HK-2 (cell line): Measurements from ENCODE around the gene FANK1.
"Not testable (repeated sequence)": the region's sequence is repeated elsewhere in the genome, so short reads cannot be mapped to it uniquely, and the experiment has no call there.

ENCODE experiments used
- DNase-seq: peaks from one replicate; pipeline ENCODE4 v3.0.0-alpha.2; 2018; ENCODE audit not compliant: unreplicated experiment

FANK1 gene

DNA sequence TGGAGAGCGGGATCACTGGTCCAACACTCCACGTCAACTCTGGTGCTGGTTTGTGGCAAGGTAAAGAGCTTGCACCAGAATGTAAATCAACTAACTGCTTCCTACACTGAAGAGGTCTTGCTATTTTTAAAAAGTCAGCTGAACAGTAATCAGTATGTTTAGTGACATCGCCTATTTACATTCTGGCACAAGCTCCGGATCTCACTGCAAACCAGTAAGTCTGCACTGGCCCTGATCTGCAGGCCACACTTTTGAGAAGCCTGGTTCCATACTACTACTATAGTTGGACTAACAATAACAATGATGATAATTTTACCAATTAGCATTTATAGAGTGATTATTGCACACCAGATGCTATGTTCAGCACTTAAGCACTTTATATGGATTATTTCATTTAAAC is 6.9 kb upstream of the FANK1 start:
- not testable (repeated sequence) for DNase-seq

DNA sequence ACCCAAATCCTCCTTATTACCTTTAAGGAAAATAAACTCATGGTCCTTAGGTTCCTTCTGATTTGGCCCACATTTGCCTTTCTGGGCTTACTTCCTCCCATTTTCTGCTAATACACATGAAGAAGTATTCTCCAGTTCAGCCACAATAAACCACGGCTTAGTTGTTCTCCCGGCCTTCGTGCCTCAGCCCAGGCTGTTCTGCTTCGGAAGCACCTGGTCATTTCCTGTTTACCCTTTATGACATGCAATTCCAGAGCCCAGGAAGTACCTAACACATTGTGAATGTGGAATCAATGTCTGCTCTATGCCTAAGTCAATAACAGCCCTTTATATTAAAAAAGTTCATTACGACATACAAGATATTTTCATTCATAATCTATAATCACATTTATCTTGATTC is 4.0 kb upstream of the FANK1 start:
- DNase-seq, result not testable (repeated sequence)

DNA sequence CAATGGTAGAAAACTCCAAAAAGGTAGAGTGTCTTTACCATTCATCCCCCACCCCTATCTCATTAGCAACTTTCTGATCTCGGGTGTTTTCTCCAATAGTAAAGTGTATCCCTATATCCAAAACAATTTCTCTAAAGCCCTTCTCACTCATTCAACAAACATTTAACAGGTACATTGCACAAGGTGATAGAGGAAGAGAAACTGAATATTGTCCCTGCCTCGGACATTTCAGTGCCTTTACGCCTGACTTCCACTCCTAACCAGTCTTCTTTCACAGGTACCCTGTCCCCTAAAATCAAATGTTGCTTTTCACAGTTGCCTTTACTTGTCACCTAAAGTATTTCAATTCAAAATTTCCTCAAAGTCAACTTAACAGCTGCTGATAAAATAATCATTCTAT is 2.2 kb upstream of the FANK1 start:
- DNase-seq, result not testable (repeated sequence)

DNA sequence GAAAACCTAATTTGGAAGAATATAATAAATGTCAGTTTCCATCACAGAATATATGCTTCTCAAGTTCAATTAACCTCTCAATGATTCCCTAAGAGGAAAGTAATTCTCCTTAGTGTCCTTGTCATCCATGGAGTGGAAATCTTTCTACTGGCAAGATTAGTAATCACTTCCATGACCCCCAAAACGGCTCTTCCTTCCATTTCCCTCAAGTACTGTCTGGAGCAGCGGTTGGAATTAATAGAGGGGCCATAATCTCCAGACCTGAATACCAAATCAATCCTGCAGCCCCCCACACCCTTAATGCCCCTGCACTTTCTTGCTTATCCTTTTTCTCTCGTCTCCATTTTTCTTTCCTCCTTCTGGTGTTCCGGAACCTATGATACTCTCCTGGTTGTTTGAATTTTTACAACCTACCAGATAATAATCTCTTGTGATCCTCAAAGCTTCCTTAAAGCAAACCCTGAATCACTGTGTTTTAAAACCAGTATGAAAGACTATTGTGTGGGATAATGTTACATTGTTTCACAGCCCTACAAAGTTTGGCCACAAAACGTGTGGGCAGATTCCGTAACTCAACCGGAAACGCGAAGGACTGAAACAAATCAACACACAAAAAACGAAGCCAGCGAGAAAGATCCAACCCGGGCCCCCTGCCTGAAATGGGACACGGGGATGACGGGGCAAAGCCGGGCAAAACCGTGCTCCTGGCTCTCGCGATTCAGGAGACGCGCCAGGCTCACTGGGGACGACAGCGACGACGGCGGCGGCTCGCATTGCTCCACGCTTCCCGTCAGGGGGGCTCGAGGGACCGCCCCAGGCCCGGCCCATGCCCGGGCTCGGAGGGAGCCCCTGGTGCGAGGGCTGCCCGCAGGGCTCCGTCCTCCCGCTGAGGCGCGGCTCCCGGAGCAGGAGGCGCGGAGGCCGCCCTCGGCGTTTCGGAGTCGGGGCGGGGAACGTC is 955 bp upstream of the FANK1 start:
- peak; percentile 81 for DNase-seq

DNA sequence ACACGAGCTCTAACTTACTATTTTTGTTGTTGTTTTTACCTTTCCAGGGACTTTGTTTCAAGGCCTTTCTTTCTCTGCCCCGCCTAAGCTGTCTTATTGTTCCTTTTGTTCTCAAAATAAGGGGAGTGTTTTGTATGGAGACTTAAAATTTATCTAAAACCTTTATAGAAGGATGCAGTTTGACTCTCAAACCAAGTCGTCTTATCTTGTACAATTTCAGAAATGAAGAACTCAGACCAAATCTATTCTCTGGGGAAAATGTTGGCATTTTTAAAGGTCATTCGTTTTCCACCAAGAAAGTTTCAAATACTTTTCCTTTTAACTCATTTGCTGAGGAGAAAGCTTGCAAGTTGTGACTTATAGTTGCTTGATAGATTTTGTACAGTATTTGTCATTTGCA is 953 bp downstream of the FANK1 start:
- not testable (repeated sequence) for DNase-seq

DNA sequence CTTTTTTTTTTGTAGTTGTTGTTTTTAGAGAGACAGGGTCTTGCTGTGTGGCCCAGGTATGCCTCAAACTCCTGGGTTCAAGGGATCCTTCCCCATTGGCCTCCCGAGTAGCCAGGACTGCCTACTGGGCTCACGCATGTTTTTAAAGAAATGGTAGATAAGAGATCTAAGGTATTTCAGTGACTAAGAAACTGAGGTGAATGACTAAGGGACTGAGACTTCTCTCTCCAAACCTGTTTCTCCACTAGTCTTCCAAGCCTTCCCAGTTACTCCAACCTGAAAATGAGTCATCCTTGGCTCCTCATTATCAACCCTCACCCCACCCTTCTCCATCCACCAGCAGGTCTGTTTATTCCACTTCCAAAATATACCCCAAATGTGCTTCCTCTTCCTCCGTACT is 4.6 kb downstream of the FANK1 start:
- peak; percentile 18 for DNase-seq

DNA sequence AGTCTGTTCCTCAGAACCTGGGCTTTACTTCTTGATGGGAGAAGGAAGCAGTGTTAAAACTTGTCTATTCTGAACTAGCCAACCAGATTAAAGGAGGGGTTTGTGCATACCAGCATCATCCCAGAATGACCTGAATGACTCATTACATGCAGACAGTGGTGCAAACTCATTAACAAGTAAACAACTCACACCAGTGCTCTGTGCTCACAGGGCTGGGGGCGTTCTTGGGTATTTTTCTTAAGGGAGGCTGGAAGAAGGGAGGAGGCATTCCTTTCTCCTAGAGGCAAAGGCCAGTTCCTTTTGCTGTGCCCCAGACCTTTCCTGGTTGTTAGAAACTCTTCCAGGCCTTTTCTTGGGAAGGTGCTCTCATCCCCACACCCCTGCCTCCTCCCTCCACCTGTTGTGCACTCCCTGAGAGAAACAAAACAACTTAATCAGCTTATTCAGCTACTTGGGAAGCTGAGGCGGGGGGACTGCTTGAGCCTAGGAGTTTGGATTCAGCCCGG is 6.8 kb downstream of the FANK1 start:
- DNase-seq, result not testable (repeated sequence)

DNA sequence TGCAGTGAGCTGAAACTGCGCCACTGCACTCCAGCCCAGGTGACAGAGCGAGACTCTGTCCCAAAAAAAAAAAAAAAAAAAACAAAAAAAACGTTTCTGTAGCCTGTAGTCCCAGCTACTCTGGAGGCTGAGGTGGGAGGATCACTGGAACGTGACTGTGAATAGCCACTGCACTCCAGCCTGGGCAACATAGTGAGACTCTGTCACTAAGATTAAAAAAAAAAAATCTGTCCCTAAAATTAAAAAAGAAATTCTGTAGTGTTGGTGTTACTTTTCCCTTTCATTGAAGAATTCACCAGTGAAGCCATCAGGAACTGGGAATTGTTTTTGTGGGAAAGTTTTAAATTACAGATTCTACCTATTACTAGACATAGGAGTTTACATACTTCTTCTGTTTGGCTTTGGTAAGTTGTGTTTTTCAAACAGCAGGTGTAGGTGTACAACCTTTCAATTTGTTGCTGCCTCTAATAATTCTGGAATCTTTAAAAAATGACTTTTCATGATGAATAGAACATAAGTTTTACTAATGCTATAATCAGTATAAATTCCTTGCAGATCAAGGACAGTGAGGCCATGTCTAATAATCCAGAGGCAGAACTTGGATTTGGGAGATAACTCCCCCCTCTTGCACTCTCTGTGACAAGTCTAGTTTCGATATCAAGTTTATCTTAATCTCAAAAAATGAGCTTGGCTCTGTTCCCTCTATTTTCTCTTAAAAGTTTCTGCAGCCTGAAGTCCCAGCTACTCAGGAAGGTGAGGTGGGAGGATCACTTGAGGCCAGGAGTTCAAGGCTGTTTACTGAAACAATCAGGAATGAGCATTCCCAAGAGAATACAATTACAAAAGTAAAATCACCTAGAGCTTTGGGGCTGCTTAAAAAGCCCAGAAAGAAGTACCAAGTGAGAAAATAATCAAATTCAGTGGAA is 9.0 kb downstream of the FANK1 start:
- not testable (repeated sequence) for DNase-seq

DNA sequence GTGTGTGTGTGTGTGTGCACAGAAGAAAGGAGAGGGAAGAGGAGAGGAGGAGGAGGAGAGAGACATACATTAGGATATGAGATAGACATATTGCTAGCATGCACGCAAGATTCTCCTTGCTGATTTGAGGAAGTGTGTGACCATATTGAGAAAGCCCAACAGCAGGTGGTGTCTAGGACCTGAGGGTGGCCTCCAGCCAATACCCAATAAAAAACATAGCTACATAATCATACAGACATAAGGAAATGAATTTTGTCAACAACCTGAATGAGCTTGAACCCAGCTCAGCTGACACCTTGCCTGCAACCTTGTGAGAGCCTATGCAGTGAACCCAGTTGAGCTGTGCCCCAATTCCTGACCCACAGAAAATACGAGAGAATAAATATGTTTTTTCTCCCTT is 11.2 kb downstream of the FANK1 start:
- not testable (repeated sequence) for DNase-seq

DNA sequence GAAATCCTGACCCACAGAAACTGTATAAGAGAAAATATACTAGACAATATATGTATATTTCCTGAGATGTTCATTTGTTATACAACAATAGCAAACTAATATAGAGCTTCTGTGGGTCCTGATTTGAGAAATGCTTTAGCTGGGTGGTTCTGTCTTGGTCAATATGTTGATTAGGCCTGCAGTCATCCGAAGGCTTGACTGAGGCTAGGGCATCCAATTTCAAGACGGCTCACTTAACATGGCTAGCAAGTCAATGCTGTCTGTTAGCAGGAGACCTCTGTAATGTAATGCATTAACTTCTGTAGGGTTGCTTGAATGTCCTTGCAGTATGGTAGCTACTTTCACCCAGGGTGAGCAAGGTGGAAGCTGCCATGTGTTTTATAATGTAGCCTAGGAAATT is 12.4 kb downstream of the FANK1 start:
- not testable (repeated sequence) for DNase-seq

DNA sequence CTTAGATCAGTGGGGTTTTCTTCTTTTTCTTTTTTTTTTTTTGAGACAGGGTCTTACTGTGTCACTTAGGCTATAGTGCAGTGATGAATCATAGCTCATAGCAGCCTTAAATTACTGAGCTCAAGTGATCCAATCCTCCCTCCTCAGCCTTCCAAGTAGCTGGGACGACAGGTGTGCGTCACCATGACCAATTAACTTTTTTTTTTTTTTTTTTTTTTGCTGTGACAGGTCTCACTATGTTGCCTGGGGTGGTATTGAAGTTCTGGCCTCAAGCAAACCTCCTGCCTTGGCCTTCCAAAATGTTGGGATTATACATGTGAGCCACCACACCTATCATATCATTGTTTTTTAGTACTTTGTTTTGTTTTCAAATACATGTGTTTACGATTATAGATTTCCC is 13.1 kb downstream of the FANK1 start:
- not testable (repeated sequence) for DNase-seq

DNA sequence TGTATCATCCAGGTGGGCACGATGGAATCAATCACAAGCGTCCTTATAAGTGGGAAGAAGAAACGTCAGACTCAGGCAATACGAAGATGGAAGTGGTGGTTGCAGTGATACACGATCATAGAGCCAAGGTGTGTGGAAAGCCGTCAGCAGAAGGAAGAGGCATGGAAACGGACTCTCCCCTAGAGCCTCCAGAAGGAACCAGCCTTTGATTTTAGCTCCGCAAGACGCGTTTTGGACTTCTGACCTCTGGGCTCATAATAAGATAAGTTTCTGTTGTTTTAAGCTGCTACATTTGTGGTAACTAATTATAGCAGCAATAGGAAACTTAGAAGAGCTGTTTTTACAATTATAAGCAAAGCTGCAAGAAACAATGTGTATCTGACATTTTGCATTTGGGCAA is 14.8 kb downstream of the FANK1 start:
- DNase-seq, result no peak

DNA sequence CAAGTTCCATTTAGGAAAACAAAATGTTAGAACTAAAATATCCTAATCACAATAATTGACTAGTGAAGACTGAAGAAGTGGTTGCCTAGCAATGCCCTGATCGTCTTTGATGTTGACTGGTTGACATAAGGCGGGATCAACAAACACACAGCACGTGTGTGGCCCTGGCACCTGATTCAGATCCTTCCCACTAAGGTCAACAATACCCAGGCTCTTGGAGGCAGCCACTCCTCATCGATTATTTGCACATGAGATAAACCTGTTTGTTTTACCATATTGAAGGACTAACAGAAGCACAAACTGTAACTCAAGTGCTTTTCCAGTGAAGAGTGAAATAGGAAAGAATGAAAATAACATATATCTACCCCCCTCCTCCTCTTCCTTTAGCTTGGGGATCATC is 15.6 kb downstream of the FANK1 start:
- DNase-seq, result no peak

DNA sequence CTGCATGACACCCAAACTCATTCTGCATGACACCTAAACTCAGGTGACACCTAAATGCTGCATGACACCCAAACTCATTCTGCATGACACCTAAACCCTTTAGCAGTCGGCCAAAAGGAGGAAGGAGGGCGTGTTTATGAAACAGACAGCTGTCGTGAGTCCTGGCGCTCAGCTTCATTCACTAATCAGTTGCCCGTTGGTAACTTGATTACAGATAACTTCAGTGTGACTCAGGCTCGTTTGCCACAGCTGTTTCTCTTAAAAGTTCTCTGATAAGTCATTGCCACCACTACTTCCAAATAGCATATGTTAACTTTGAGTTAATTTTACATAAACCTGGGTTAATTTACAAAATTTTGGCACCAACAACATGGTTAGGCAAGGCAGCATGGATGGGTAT is 16.9 kb downstream of the FANK1 start:
- DNase-seq, result not testable (repeated sequence)

DNA sequence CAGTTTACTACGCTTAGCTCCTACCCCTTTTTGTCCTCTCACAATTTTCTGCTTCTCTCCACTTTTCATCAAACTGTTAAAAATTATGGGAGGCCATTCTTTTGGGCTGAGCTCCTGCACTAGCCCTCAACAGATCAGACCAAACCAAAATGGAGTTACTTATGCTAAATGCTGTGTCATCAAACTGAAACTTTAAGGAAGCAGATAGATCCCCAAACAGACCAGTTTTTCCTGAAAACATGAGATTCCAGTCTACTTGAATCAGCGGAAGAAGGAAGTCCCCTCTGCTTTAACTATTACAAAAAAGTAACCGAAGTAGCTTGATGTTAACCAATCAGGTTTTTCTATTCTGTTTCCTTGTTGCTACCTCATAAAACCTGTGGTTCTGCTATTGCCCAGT is 20.6 kb downstream of the FANK1 start:
- no peak for DNase-seq

DNA sequence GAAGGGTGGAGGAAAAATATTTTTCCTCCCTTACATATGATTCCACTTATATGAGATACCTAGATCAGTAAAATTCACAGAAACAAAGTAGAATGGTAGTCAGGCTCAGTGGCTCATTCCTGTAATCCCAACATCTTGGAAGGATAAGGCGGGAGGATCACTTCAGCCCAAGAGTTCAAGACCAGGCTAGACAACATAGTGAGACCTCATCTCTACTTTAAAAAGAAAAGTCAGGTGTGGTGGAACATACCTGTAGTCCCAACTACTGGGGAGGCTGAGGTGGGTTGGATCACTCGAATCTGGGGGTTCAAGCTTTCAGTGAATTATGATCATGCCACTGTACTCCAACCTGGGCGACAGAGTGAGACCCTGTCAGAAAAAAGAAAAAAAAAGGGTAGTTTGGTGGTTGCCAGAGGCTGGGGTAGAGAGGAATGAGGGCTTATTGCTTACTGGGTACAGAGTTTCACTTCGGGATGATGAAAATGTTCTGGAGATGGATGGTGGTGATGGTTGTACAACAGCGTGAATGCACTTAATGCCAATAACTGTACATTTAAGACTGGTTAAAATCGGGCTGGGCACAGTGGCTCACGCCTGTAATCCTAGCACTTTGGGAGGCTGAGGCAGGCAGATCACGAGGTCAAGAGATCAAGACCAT is 21.5 kb downstream of the FANK1 start:
- not testable (repeated sequence) for DNase-seq

DNA sequence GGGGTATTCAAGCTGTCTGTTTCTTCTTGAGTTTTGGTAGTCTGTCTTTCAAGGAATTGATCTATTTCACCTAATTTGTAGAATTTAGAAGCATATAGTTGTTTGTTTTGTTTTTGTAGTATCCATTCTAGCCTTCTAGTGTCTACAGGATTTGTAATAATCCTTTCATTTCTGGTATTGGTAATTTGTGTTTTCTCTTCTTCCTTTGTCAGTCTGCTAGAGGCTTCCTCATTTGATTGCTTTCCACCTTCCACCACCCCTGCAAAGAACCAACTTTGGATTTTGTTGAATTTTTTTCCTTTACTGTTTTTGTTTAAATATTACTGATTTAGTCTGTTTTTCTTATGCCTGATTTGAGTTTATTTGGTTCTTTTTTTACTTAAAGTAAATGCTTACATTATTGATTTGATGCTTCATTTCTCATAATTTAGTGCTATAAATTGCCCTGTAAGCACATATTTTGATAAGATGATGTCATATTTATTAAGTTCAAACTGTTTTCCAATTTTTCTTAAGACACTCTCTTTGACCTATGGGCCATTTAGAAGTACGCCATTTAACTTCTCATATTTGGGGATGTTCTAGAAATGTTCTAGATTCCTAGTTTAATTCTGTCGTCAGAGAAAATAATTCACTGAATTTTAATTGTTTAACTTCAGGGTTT is 25.4 kb downstream of the FANK1 start:
- DNase-seq, result not testable (repeated sequence)

DNA sequence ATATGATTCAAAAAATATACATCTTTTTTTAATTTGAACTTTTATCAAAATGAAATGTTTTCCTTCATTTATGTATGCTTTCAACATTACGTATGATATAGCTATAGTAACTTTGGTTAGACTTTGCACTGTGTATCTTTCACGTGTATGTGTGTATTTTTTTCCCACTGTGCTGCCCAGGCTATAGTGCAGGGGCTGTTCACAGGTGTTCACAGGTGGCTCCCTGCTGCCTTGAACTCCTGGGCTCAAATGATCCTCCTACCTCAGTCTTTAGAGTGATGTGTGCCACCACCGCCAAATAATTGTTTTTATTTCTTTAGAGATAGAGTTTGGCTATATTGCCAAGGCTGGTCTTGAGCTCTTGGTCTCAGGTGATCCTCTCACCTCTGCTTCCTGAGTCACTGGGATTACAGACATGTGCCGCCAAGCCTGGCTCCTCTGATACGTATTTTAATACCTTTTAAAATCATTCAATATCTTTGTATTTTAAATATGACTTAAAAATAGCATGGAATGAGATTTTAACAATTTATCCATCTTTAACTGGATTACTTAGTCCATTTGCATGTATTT is 29.0 kb downstream of the FANK1 start:
- DNase-seq, result no peak

DNA sequence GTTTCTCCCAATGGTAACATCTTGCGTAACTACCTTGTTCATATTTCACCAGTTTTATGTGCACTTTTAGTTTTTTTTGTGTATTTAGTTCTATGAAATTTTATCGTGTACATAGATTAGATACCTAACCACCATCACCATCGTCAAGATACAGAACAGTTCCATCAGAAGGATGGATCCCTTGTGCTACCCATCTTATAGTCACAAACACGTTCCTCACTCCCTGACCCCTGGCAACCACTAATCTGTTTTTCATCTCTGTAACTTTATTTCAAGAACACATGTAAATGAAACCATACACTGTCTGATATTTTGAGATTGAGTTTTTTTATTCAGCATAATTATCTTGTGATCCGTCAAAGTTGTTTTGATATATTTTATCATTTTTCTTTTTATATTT is 29.9 kb downstream of the FANK1 start:
- DNase-seq, result no peak

DNA sequence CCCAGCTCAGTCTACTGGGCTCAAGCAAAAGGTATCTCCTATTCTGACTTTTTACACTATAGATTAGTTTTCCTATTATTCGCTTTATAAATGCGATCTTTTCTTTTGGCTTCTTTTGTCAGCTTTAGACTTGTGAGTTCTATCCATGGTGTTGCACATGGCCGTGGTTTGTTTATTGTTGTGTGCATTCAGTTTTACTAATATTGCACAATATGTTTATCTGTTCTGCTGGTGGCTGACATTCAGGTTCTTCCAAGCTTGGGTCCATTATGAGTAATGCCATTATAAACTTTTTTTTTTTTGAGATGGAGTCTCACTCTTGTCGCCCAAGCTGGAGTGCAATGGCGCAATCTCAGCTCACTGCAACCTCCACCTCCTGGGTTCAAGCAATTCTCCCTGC is 30.9 kb downstream of the FANK1 start:
- not testable (repeated sequence) for DNase-seq
